Activated CD4-positive, alpha-beta T cell treated with anti-CD3 and anti-CD28 coated beads, Interleukin-2, Interleukin-4, amounts not matched to agents 100 ng/mL and 50 ng/mL, durations not matched to agents 16 hours and 8 hours (primary cell): ENCODE measurements around the gene MYH11.
"Not testable (repeated sequence)": the region's sequence is repeated elsewhere in the genome, so short reads cannot be mapped to it uniquely, and the experiment has no call there.

Experiments used
- DNase-seq: peaks from one replicate; pipeline ENCODE4 v3.0.0-alpha.2; 2020; ENCODE audit warnings: low spot score

The MYH11 gene

GRCh38 chr16:15809297-15809696, 47.5 kb downstream of the MYH11 start:
- not testable (repeated sequence) for DNase-seq

GRCh38 chr16:15808071-15808470, 48.8 kb downstream of the MYH11 start:
- DNase-seq = no peak

GRCh38 chr16:15807603-15808009, 49.2 kb downstream of the MYH11 start:
- DNase-seq = no peak

GRCh38 chr16:15803618-15804017, 53.2 kb downstream of the MYH11 start:
- DNase-seq = no peak

GRCh38 chr16:15799851-15800495, 56.9 kb downstream of the MYH11 start:
- no peak for DNase-seq

- DNase-seq = no peak
Observed at GRCh38 chr16:15798671-15799070, 58.2 kb downstream of the MYH11 start.

GRCh38 chr16:15796885-15797284, 59.9 kb downstream of the MYH11 start:
- no peak for DNase-seq

GRCh38 chr16:15795615-15796014, 61.2 kb downstream of the MYH11 start:
- no peak for DNase-seq

- no peak for DNase-seq
Observed at GRCh38 chr16:15792563-15792971, 64.3 kb downstream of the MYH11 start.

- DNase-seq = no peak
Observed at GRCh38 chr16:15790458-15790857, 66.4 kb downstream of the MYH11 start.

- not testable (repeated sequence) for DNase-seq
Observed at GRCh38 chr16:15789816-15790215, 67.0 kb downstream of the MYH11 start.

GRCh38 chr16:15788846-15789239, 68.0 kb downstream of the MYH11 start:
- DNase-seq = no peak

- DNase-seq = no peak
Observed at GRCh38 chr16:15786501-15786900, 70.3 kb downstream of the MYH11 start.

GRCh38 chr16:15785386-15786059, 71.3 kb downstream of the MYH11 start:
- no peak for DNase-seq

GRCh38 chr16:15783985-15784384, 72.8 kb downstream of the MYH11 start:
- DNase-seq = no peak

GRCh38 chr16:15782573-15783365, 74.1 kb downstream of the MYH11 start:
- no peak for DNase-seq

GRCh38 chr16:15781650-15782049, 75.2 kb downstream of the MYH11 start:
- no peak for DNase-seq

- no peak for DNase-seq
Observed at GRCh38 chr16:15780805-15781204, 76.0 kb downstream of the MYH11 start.

GRCh38 chr16:15779664-15780351, 77.0 kb downstream of the MYH11 start:
- DNase-seq = no peak

GRCh38 chr16:15778999-15779614, 77.7 kb downstream of the MYH11 start:
- DNase-seq = no peak

- no peak for DNase-seq
Observed at GRCh38 chr16:15778204-15778743, 78.6 kb downstream of the MYH11 start.
